PC-3 (cell line): ENCODE data around the gene PTRH1. TPM values are rescaled to one million over a fixed set of nuclear protein-coding genes. Genes with fewer than 3 reads are reported as not detected.

Experiments
- ATAC-seq: fragments of 200-7000 bp; cut with Tn5 transposase; 2 replicates; pipeline ENCODE4 v1.9.1; 2020; ENCODE audit warnings: mild to moderate bottlenecking, moderate library complexity
- BruUV-seq: library from RNA; stranded (reverse); fragments of 400-500 nt; replicated peaks from 2 replicates; lab custom pipeline; 2021; lab: Mats Ljungman, UMichigan
- CTCF ChIA-PET: fragments of 300-600 bp; sonication (Branson Sonifier 250); formaldehyde crosslinking; loops from one replicate; lab custom pipeline; 2022; ENCODE audit warnings: antibody characterized with exemption; lab: Charles Lee
- POLR2A ChIA-PET: fragments of 300-600 bp; sonication (Branson Sonifier 250); formaldehyde crosslinking; loops from one replicate; lab custom pipeline; 2022; ENCODE audit warnings: antibody characterized with exemption; ENCODE audit not compliant: unreplicated experiment; lab: Charles Lee
- DNase-seq: peaks from one replicate; pipeline ENCODE4 v3.0.0-alpha.2; 2015
- H2AFZ ChIP-seq: fragments of 300-600 bp; sonication (generic); 2 replicates; pipeline ENCODE4 v1.6.0; 2016; ENCODE audit warnings: antibody characterized with exemption, low read length
- H3F3A ChIP-seq: fragments of 300-600 bp; sonication (generic); one replicate; pipeline ENCODE4 v1.6.0; 2017; ENCODE audit warnings: antibody characterized with exemption, low read length, control low read depth, mild to moderate bottlenecking; ENCODE audit not compliant: unreplicated experiment
- H3K27ac ChIP-seq: fragments of 300-600 bp; sonication (generic); 2 replicates; pipeline ENCODE4 v1.5.1; 2016; ENCODE audit warnings: mild to moderate bottlenecking, low read length
- H3K27me3 ChIP-seq: fragments of 300-600 bp; sonication (generic); 2 replicates; pipeline ENCODE4 v1.6.1; 2016; ENCODE audit warnings: low read length, mixed read lengths
- H3K36me3 ChIP-seq: fragments of 300-600 bp; sonication (generic); 2 replicates; pipeline ENCODE4 v1.6.1; 2016; ENCODE audit warnings: low read depth, mixed run types, low read length, mixed read lengths
- H3K4me1 ChIP-seq: fragments of 300-600 bp; sonication (generic); 2 replicates; pipeline ENCODE4 v1.5.1; 2016; ENCODE audit warnings: low read length; ENCODE audit not compliant: insufficient read depth
- H3K4me2 ChIP-seq: fragments of 300-600 bp; sonication (generic); 2 replicates; pipeline ENCODE4 v1.6.0; 2016; ENCODE audit warnings: low read length
- H3K4me3 ChIP-seq: fragments of 300-600 bp; sonication (generic); 2 replicates; pipeline ENCODE4 v1.5.1; 2016; ENCODE audit warnings: mild to moderate bottlenecking, low read length, mixed read lengths
- H3K79me2 ChIP-seq: fragments of 300-600 bp; sonication (generic); 2 replicates; pipeline ENCODE4 v1.6.1; 2017; ENCODE audit warnings: low read length, mixed read lengths
- H3K9ac ChIP-seq: fragments of 300-600 bp; sonication (generic); 2 replicates; pipeline ENCODE4 v1.6.0; 2016; ENCODE audit warnings: mild to moderate bottlenecking, low read length
- H3K9me2 ChIP-seq: fragments of 300-600 bp; sonication (generic); replicated peaks from 2 replicates; pipeline ENCODE4 v1.6.1; 2016; ENCODE audit warnings: mixed run types, low read length, mixed read lengths
- H3K9me3 ChIP-seq: fragments of 300-600 bp; sonication (generic); 2 replicates; pipeline ENCODE4 v1.6.1; 2016; ENCODE audit warnings: low read length, mixed read lengths
- H4K20me1 ChIP-seq: fragments of 300-600 bp; sonication (generic); 2 replicates; pipeline ENCODE4 v1.6.1; 2016; ENCODE audit warnings: low read length, mixed read lengths
- CTCF ChIP-seq: fragments of 300-600 bp; sonication (generic); conservative IDR thresholded peaks from 2 replicates; pipeline ENCODE4 v1.5.1; 2017; ENCODE audit warnings: antibody characterized with exemption, low read depth, mild to moderate bottlenecking, low read length
- EZH2 ChIP-seq: fragments of 300-600 bp; sonication (generic); IDR thresholded peaks from one replicate; pipeline ENCODE4 v1.6.1; 2017; ENCODE audit warnings: antibody characterized with exemption, mild to moderate bottlenecking, low read length; ENCODE audit not compliant: unreplicated experiment
- EZH2phosphoT487 ChIP-seq: fragments of 300-600 bp; sonication (generic); IDR thresholded peaks from 2 replicates; pipeline ENCODE4 v1.6.1; 2018; ENCODE audit warnings: mild to moderate bottlenecking, antibody characterized with exemption, low read length, borderline replicate concordance
- intact Hi-C: fragments of 100-400 bp; cut with micrococcal nuclease; formaldehyde crosslinking; loops from 2 replicates; pipeline ENCODE4 v1.9.0; 2023
- total RNA-seq: library from RNA; depleted of rRNA; stranded (reverse); fragments of >200 nt; gene quantifications from 2 replicates; pipeline ENCODE4 v1.2.3, GENCODE V29; 2014

PTRH1 gene
- total RNA-seq, 1 experiment from 2014 or later, result 45.3 TPM

GRCh38 chr9:127735530-127736185, 20.2 kb upstream of the PTRH1 start:
- 0 out of 2 replicates have a peak overlapping the region, but pooled peaks have one; percentile 94 for H3K4me2 ChIP-seq
- no peak overlapping the region; the same call in 1 of the 2 replicates for H3K4me3 ChIP-seq
- no peak for ATAC-seq
- no TSS peak for BruUV-seq
- TF ChIP-seq EZH2phosphoT487 (no peak), EZH2 (no peak), CTCF (no peak)
- no peaks in the 10 kb centered on the region for H3K9me2 ChIP-seq
- H3K27me3 ChIP-seq, result no peaks in the 10 kb centered on the region
- H3K9me3 ChIP-seq, result no peaks in the 10 kb centered on the region
- no peaks in the 10 kb centered on the region for H3K79me2 ChIP-seq
- POLR2A ChIA-PET, result interaction anchor here (1.0 to 1.2 kb wide), 2 partner anchors 14 to 35 kb away, joined by 3 to 6 read pairs; no protein-coding TSS in a partner anchor
- H3K4me1 ChIP-seq, result peaks cover 12% of the 10 kb centered on the region
- H3K36me3 ChIP-seq, result no peaks in the 10 kb centered on the region
- H3K9ac ChIP-seq, result no peak overlapping the region
- H3F3A ChIP-seq, result no peaks in the 10 kb centered on the region
- no peaks in the 10 kb centered on the region for H4K20me1 ChIP-seq
- CTCF ChIA-PET, result interaction anchor here (1.3 to 1.6 kb wide), 4 partner anchors 20 to 184 kb away, joined by 5 to 19 read pairs (median 8); partner anchors contain the start of genes PTRH1 and TTC16
- intact Hi-C loops, result loop anchor here (1.0 to 2.0 kb wide), 2 partner anchors 50 to 185 kb away; no protein-coding TSS in a partner anchor
- H3K27ac ChIP-seq, result no peak overlapping the region
- no peak for DNase-seq
- no peak overlapping the region for H2AFZ ChIP-seq

- POLR2A ChIA-PET, result interaction anchor here (0.8 to 1.2 kb wide), 3 partner anchors 13 to 127 kb away, joined by 3 to 6 read pairs (median 3); no protein-coding TSS in a partner anchor
- peak; percentile 96 for ATAC-seq
- H3K9ac ChIP-seq, result peak within 1 kb of the TSS; percentile 71
- CTCF ChIA-PET, result interaction anchor here (0.5 to 1.6 kb wide), 17 partner anchors 12 to 579 kb away, joined by 3 to 19 read pairs (median 5); partner anchors contain the start of genes CDK9, PTRH1, STXBP1 and TTC16
- H2AFZ ChIP-seq, result peak within 1 kb of the TSS; percentile 83
- BruUV-seq, result no TSS peak
- peaks cover 8% of the 10 kb centered on the region for H3K4me1 ChIP-seq
- H3K4me2 ChIP-seq, result peak within 1 kb of the TSS; percentile 94
- intact Hi-C loops, result loop anchor here (1.0 to 2.0 kb wide), 4 partner anchors 28 to 186 kb away; no protein-coding TSS in a partner anchor
- H3K9me3 ChIP-seq, result no peaks in the 10 kb centered on the region
- no peaks in the 10 kb centered on the region for H3K36me3 ChIP-seq
- TF ChIP-seq CTCF (peak; percentile 86), EZH2 (no peak)
- peak within 1 kb of the TSS; percentile 39 for H3K27ac ChIP-seq
- no peaks in the 10 kb centered on the region for H3K9me2 ChIP-seq
- H3F3A ChIP-seq, result no peaks in the 10 kb centered on the region
- no peaks in the 10 kb centered on the region for H3K27me3 ChIP-seq
- no peaks in the 10 kb centered on the region for H4K20me1 ChIP-seq
- no peaks in the 10 kb centered on the region for H3K79me2 ChIP-seq
- DNase-seq, result peak; percentile 93
- peak within 1 kb of the TSS; percentile 84 for H3K4me3 ChIP-seq
These were observed 19.5 kb upstream of the PTRH1 start, which contains the start of gene TOR2A for GRCh38 chr9:127734747-127735529. TOR2A (minus strand) TSS chr9:127735294; CDS start chr9:127735270, 24 bp downstream.
